Hematopoietic multipotent progenitor cell treated with erythropoietin and hydrocortisone succinate and interleukin-3 and kit ligand, for 4 days (in vitro differentiated cells): Measurements from ENCODE around the gene ABI1.

ENCODE experiments used
- DNase-seq: peaks from one replicate; pipeline ENCODE4 v3.0.0-alpha.2; 2015

Gene ABI1

GRCh38 chr10:26854524-26854923 is 6.2 kb downstream of the ABI1 start:
- no peak for DNase-seq

- DNase-seq = peak; percentile 70
Observed at GRCh38 chr10:26844396-26844975, 16.3 kb downstream of the ABI1 start.

- DNase-seq = no peak
Observed at GRCh38 chr10:26843736-26844135, 17.0 kb downstream of the ABI1 start.

- no peak for DNase-seq
Observed at GRCh38 chr10:26841733-26842317, 18.9 kb downstream of the ABI1 start.

GRCh38 chr10:26840938-26841732 is 19.6 kb downstream of the ABI1 start:
- DNase-seq = peak; percentile 32

GRCh38 chr10:26839966-26840627 is 20.7 kb downstream of the ABI1 start:
- no peak for DNase-seq

GRCh38 chr10:26837139-26837538 is 23.6 kb downstream of the ABI1 start:
- peak; percentile 60 for DNase-seq

GRCh38 chr10:26835025-26835424 is 25.7 kb downstream of the ABI1 start:
- no peak for DNase-seq

- no peak for DNase-seq
Observed at GRCh38 chr10:26832960-26833359, 27.8 kb downstream of the ABI1 start.

GRCh38 chr10:26831936-26832335 is 28.8 kb downstream of the ABI1 start:
- no peak for DNase-seq

GRCh38 chr10:26829810-26830515 is 30.8 kb downstream of the ABI1 start:
- DNase-seq = peak; percentile 75

- no peak for DNase-seq
Observed at GRCh38 chr10:26824015-26824690, 36.6 kb downstream of the ABI1 start.

- DNase-seq = no peak
Observed at GRCh38 chr10:26821699-26822570, 38.8 kb downstream of the ABI1 start.

GRCh38 chr10:26815500-26815899 is 45.3 kb downstream of the ABI1 start:
- DNase-seq = no peak

GRCh38 chr10:26810435-26811026 is 50.2 kb downstream of the ABI1 start:
- peak; percentile 16 for DNase-seq

- no peak for DNase-seq
Observed at GRCh38 chr10:26809973-26810372, 50.8 kb downstream of the ABI1 start.

GRCh38 chr10:26807532-26807931 is 53.2 kb downstream of the ABI1 start:
- no peak for DNase-seq

GRCh38 chr10:26806557-26806956 is 54.2 kb downstream of the ABI1 start:
- no peak for DNase-seq

GRCh38 chr10:26805567-26806245 is 55.1 kb downstream of the ABI1 start:
- DNase-seq = no peak
